ENCODE data around the gene PRPH.

GRCh38 chr12:49287876-49288275, 7.1 kb upstream of the PRPH start:
- TF ChIP-seq YY1 (IDR thresholded peaks at IDR 0.05; ENCODE audit: insufficient read depth, insufficient read length) (no peak), ZNF274 (IDR thresholded peaks at IDR 0.05; ENCODE audit: low read depth, low read length) (no peak)

All from NT2/D1 (cell line).